ENCODE data around the gene HRK.

- peak in 2 of 12 donors; percentile 25 to 33 for TF ChIP-seq CTCF (IDR thresholded peaks at IDR 0.05)
- TF ChIP-seq POLR2A (IDR thresholded peaks at IDR 0.05): peak; percentile 18 to 78
Observed at GRCh38 chr12:116818948-116819832, 62.1 kb downstream of the HRK start.

All from heart left ventricle (tissue), 13 donors.